BLaER1 treated with 17β-estradiol and CSF1 and Interleukin-3, amounts not matched to agents 10 nM and 100 nM (cell line): ENCODE results near the gene RPTN.
A peak's percentile ranks its signal among the peaks of the same experiment; 100 is the strongest.

Source experiments
- H3K27ac ChIP-seq, 11 experiments: shearing (Covaris generic); formaldehyde crosslinking; 2 replicates each; pipeline ENCODE4 v1.8.1; 2022
- H3K27me3 ChIP-seq, 11 experiments: shearing (Covaris generic); formaldehyde crosslinking; 2 replicates each; pipeline ENCODE4 v1.8.1; 2022
- H3K36me3 ChIP-seq, 11 experiments: shearing (Covaris generic); formaldehyde crosslinking; 2 replicates each; pipeline ENCODE4 v1.8.1; 2022
- H3K4me1 ChIP-seq, 10 experiments: shearing (Covaris generic); formaldehyde crosslinking; 2 replicates each; pipeline ENCODE4 v1.8.1; 2022
- H3K4me2 ChIP-seq, 11 experiments: shearing (Covaris generic); formaldehyde crosslinking; 2 replicates each; pipeline ENCODE4 v1.8.1; 2022
- H3K4me3 ChIP-seq, 10 experiments: shearing (Covaris generic); formaldehyde crosslinking; 2 replicates each; pipeline ENCODE4 v1.8.1; 2022
- H3K9ac ChIP-seq, 11 experiments: shearing (Covaris generic); formaldehyde crosslinking; 2 replicates each; pipeline ENCODE4 v1.8.1; 2022
- H3K9me3 ChIP-seq, 11 experiments: shearing (Covaris generic); formaldehyde crosslinking; replicated peaks in 1 of 11; 2 replicates each; pipeline ENCODE4 v1.8.1; 2022
- H4K20me1 ChIP-seq, 11 experiments: shearing (Covaris generic); formaldehyde crosslinking; 2 replicates each; pipeline ENCODE4 v1.8.1; 2022
- Cebpa-rat ChIP-seq, 11 experiments: shearing (Covaris generic); IDR thresholded peaks; 2 replicates each; pipeline ENCODE4 v1.8.1; 2022

Gene RPTN

GRCh38 chr1:152159144-152159543 lies at the start of gene RPTN:
Gene RPTN (minus strand): TSS chr1:152159228. CDS start chr1:152157889, 1,339 bp downstream.
- H3K4me3 ChIP-seq: no peak within 1 kb of the TSS
- H3K27ac ChIP-seq: peak within 1 kb of the TSS in 2 of 11 experiments; percentile 46 to 57; a peak in 2 of 22 replicates
- no peak for TF ChIP-seq Cebpa-rat (IDR thresholded peaks at IDR 0.05)
- H4K20me1 ChIP-seq: no peaks in the 10 kb centered on the region
- no peaks in the 10 kb centered on the region for H3K9me3 ChIP-seq
- H3K4me2 ChIP-seq: peak within 1 kb of the TSS in 4 of 11 experiments; percentile 38 to 82 (median 76); a peak in 8 of 22 replicates
- no peaks in the 10 kb centered on the region for H3K36me3 ChIP-seq
- H3K27me3 ChIP-seq: 0 out of 22 replicates have a peak, but pooled peaks cover 0 to 5% (median 0%) of the 10 kb centered on the region in 11 experiments
- peaks cover 17 to 54% (median 24%) of the 10 kb centered on the region in 10 experiments for H3K4me1 ChIP-seq
- H3K9ac ChIP-seq: peak within 1 kb of the TSS in 1 of 11 experiments; percentile 56; a peak in 2 of 22 replicates

DNA sequence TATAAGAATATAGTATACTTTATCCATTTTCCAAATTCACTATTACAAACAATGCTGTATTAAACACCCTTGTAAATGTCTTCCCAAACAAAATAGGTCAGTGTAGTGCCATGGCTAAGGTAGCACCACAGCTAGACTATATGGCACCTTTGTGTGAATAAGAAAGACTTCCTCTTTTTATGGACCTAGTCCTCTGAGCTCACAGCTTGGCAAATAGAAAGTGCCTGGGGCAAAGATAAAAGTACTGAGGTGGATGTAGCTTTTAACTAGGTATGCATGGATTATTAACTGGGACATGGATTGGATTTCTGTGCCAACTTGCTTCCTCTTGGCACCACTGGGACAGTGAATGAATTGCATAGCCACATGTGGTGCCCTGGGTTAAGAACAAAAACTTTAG lies 40.0 kb upstream of the RPTN start:
- H4K20me1 ChIP-seq: no peaks in the 10 kb centered on the region
- H3K4me2 ChIP-seq: no peak overlapping the region
- H3K9me3 ChIP-seq: peaks cover 0 to 6% (median 0%) of the 10 kb centered on the region in 11 experiments; a peak in 5 of 22 replicates
- H3K4me3 ChIP-seq: no peak overlapping the region
- no peaks in the 10 kb centered on the region for H3K27me3 ChIP-seq
- no peak overlapping the region for H3K9ac ChIP-seq
- H3K36me3 ChIP-seq: no peaks in the 10 kb centered on the region
- TF ChIP-seq Cebpa-rat (IDR thresholded peaks at IDR 0.05): no peak
- no peak overlapping the region for H3K27ac ChIP-seq
- H3K4me1 ChIP-seq: no peaks in the 10 kb centered on the region

DNA sequence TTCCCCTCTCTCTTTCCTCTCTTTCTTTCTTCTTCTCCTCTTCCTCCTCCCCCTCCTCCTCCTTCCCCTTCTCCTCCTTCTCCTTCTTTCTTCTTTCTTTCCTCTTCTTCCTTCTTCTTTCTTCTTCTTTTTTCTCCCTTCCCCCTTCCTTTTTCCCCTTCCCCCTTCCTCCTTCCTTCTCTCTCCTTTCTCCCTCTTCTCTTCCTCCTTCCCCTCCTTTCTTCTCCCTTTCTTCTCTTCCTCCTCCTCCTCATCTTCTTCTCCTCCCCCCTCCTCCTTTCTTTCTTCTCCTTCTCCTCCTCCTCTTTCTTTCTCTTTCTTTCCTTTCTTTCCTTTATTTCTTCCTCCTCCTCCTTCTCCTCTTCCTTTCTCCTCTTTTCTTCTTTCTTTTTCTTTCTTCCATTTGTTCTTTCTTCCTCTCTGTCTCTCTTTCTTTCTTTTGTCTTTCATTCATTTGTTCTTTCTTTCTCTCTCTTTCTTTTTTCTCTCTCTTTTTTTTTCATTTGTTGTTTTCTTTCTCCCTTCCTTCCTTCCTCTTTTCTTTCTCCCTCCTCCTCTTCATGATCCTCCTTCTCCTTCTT lies 38.4 kb upstream of the RPTN start:
- H4K20me1 ChIP-seq: no peaks in the 10 kb centered on the region
- TF ChIP-seq Cebpa-rat (IDR thresholded peaks at IDR 0.05): no peak

DNA sequence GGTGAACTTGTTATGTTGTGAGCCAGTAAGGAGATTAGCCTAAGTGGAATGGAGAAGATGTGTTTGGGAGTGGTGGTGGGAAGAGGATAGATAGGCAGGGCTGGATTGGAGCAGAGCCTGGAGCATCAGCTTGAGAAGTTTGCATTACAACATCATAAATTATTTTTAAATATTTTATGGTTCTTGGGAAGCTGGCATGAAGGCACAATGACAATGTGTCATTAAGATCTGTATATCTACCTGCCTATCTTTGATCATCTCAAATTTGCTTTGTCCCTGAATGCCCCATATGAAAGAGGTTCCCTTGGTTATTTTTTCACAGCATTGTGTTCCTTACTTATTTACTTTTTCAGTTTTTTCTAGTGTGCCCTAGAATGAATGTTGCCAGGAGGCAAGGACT lies 32.7 kb upstream of the RPTN start:
- Histone ChIP-seq H3K36me3 (no peaks in the 10 kb centered on the region), H3K4me2 (no peak overlapping the region), H3K27me3 (peaks cover 0 to 13% (median 10%) of the 10 kb centered on the region in 11 experiments; a peak in 17 of 22 replicates), H3K27ac (no peak overlapping the region), H3K9me3 (peaks cover 0 to 4% (median 0%) of the 10 kb centered on the region in 11 experiments; a peak in 4 of 22 replicates), H4K20me1 (no peaks in the 10 kb centered on the region), H3K4me1 (peaks cover 7 to 12% (median 10%) of the 10 kb centered on the region in 10 experiments; a peak in 18 of 20 replicates), H3K9ac (no peak overlapping the region), H3K4me3 (no peak overlapping the region)
- no peak for TF ChIP-seq Cebpa-rat (IDR thresholded peaks at IDR 0.05)

More for the DNA sequence above, 38.4 kb upstream of the RPTN start:
- Histone ChIP-seq H3K27ac (no peak overlapping the region), H3K9me3 (peaks cover 0 to 6% (median 0%) of the 10 kb centered on the region in 11 experiments; a peak in 5 of 22 replicates), H3K9ac (no peak overlapping the region), H3K4me1 (no peaks in the 10 kb centered on the region), H3K4me2 (no peak overlapping the region), H3K4me3 (no peak overlapping the region), H3K27me3 (no peaks in the 10 kb centered on the region), H3K36me3 (no peaks in the 10 kb centered on the region)

DNA sequence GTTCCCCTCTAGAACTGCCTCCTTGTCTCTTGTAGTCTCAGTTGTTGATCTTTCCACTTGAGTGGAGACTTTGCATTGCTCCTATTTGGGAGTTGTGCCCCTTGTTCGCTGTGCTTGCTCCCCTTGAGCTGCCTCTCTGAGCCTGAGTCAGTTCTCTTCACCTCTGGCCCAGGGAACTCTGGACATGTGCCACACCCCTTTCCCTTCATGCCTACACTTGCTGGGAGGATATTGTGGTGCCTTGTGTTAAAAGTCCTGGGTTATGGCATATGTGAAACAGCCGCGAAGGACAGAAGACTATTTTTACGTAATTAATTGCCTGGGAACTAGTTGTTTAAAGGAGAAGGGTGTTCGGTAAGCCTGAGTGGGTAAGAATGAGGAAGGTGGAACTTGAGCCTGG lies 32.2 kb upstream of the RPTN start:
- TF ChIP-seq Cebpa-rat (IDR thresholded peaks at IDR 0.05): no peak
- no peaks in the 10 kb centered on the region for H4K20me1 ChIP-seq
- no peaks in the 10 kb centered on the region for H3K36me3 ChIP-seq
- no peak overlapping the region for H3K4me2 ChIP-seq
- H3K4me3 ChIP-seq: no peak overlapping the region
- H3K9ac ChIP-seq: no peak overlapping the region
- H3K27ac ChIP-seq: no peak overlapping the region
- H3K27me3 ChIP-seq: peaks cover 0 to 13% (median 10%) of the 10 kb centered on the region in 11 experiments; a peak in 17 of 22 replicates
- peaks cover 7 to 12% (median 10%) of the 10 kb centered on the region in 10 experiments; a peak in 18 of 20 replicates for H3K4me1 ChIP-seq
- peaks cover 0 to 4% (median 0%) of the 10 kb centered on the region in 11 experiments; a peak in 3 of 22 replicates for H3K9me3 ChIP-seq

GRCh38 chr1:152190589-152190988 lies 31.6 kb upstream of the RPTN start:
- no peak overlapping the region for H3K4me2 ChIP-seq
- peaks cover 0 to 3% (median 0%) of the 10 kb centered on the region in 11 experiments; a peak in 3 of 22 replicates for H3K9me3 ChIP-seq
- no peak overlapping the region for H3K9ac ChIP-seq
- TF ChIP-seq Cebpa-rat (IDR thresholded peaks at IDR 0.05): no peak
- H4K20me1 ChIP-seq: no peaks in the 10 kb centered on the region
- no peak overlapping the region for H3K4me3 ChIP-seq
- peaks cover 7 to 12% (median 10%) of the 10 kb centered on the region in 10 experiments; a peak in 18 of 20 replicates for H3K4me1 ChIP-seq
- peaks cover 0 to 13% (median 10%) of the 10 kb centered on the region in 11 experiments; a peak in 17 of 22 replicates for H3K27me3 ChIP-seq
- H3K36me3 ChIP-seq: no peaks in the 10 kb centered on the region
- no peak overlapping the region for H3K27ac ChIP-seq

DNA sequence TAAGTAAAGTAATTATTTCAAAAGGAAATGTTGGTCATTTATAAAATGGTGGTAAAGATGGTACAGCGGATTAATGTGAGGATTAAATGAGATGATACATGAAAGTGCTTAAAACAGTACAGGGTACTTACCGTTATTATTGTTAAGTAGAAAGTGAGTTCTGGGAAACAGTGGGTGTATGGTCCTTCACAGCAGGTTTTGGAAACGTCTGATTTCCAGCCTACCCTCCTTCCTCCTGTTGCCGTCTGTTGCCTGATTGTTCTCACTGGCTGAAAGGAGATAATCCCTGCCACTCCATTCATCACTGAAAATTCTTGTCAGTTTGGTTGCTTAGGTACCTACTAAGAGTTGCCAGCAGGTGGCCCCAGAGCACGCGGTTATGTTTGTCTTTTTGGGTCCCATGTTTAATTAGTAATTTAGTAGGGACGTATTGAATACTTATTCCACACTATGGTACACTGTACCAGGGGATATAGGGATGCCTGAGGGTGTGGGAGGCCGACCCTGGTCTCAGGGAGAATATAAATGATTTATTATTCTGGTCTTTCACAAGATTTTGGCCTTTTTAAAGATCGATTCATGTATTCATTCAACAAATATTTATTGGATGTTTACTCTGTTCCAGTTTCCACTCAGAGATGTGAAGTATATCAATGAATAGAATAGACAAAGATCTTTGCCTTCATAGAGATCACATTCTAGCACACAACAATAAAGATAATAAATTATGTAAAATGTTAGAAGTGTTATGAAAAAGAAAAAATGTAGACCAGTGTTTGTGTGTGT lies 30.8 kb upstream of the RPTN start:
- peak overlapping the region; percentile 49 to 70 (median 60); a peak in 19 of 20 replicates for H3K4me3 ChIP-seq
- peaks cover 0 to 13% (median 10%) of the 10 kb centered on the region in 11 experiments; a peak in 17 of 22 replicates for H3K27me3 ChIP-seq
- H3K4me2 ChIP-seq: peak overlapping the region; percentile 81 to 99 (median 87); a peak in 21 of 22 replicates
- H4K20me1 ChIP-seq: no peaks in the 10 kb centered on the region
- no peak for TF ChIP-seq Cebpa-rat (IDR thresholded peaks at IDR 0.05)
- peak overlapping the region in 6 of 11 experiments; percentile 53 to 74 (median 64); a peak in 11 of 22 replicates for H3K9ac ChIP-seq
- peak overlapping the region in 2 of 11 experiments; percentile 55 to 58; a peak in 5 of 22 replicates for H3K27ac ChIP-seq
- H3K36me3 ChIP-seq: no peaks in the 10 kb centered on the region
- H3K9me3 ChIP-seq: no peaks in the 10 kb centered on the region
- peaks cover 7 to 12% (median 10%) of the 10 kb centered on the region in 10 experiments; a peak in 18 of 20 replicates for H3K4me1 ChIP-seq

GRCh38 chr1:152188673-152189591 lies 29.9 kb upstream of the RPTN start:
- Histone ChIP-seq H3K36me3 (no peaks in the 10 kb centered on the region), H3K4me2 (peak overlapping the region; percentile 81 to 99 (median 87)), H4K20me1 (no peaks in the 10 kb centered on the region), H3K9me3 (no peaks in the 10 kb centered on the region), H3K9ac (peak overlapping the region; percentile 21 to 74 (median 65); a peak in 21 of 22 replicates), H3K27me3 (peaks cover 0 to 13% (median 10%) of the 10 kb centered on the region in 11 experiments; a peak in 17 of 22 replicates), H3K4me1 (peaks cover 7 to 12% (median 10%) of the 10 kb centered on the region in 10 experiments; a peak in 18 of 20 replicates), H3K4me3 (peak overlapping the region; percentile 49 to 70 (median 60)), H3K27ac (peak overlapping the region; percentile 3 to 61 (median 55); a peak in 19 of 22 replicates)
- TF ChIP-seq Cebpa-rat (IDR thresholded peaks at IDR 0.05): no peak
